ENCODE measurements around the gene SLC26A11. TPM values are rescaled to one million over a fixed set of nuclear protein-coding genes. Genes with fewer than 3 reads are reported as not detected.

The SLC26A11 gene
- total RNA-seq, 2 experiments from 2014 or later = 46.5 to 50.9 TPM

- TF ChIP-seq, protein P1, sequence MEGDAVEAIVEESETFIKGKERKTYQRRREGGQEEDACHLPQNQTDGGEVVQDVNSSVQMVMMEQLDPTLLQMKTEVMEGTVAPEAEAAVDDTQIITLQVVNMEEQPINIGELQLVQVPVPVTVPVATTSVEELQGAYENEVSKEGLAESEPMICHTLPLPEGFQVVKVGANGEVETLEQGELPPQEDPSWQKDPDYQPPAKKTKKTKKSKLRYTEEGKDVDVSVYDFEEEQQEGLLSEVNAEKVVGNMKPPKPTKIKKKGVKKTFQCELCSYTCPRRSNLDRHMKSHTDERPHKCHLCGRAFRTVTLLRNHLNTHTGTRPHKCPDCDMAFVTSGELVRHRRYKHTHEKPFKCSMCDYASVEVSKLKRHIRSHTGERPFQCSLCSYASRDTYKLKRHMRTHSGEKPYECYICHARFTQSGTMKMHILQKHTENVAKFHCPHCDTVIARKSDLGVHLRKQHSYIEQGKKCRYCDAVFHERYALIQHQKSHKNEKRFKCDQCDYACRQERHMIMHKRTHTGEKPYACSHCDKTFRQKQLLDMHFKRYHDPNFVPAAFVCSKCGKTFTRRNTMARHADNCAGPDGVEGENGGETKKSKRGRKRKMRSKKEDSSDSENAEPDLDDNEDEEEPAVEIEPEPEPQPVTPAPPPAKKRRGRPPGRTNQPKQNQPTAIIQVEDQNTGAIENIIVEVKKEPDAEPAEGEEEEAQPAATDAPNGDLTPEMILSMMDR (IDR thresholded peaks at IDR 0.05) = no peak
- ATAC-seq (ENCODE audit: poor library complexity) (no peak), DNase-seq (no peak)
- CTCF ChIA-PET = no interaction called here
- intact Hi-C loops (cut with DNase I, micrococcal nuclease) = no loop called here
- no peaks in the 10 kb centered on the region for H3K4me1 Mint-ChIP-seq (ENCODE audit: low read depth)
- H3K27ac Mint-ChIP-seq = no peak overlapping the region
- Histone ChIP-seq H3K27me3 (ENCODE audit: control insufficient read depth in 1 of 2, insufficient read depth in 2 of 2, low read length in 2 of 2) (no peaks in the 10 kb centered on the region), H3K4me3 (ENCODE audit: low read length) (no peak overlapping the region), H3K4me1 (ENCODE audit: insufficient read depth, low read length) (no peaks in the 10 kb centered on the region), H3K27ac (ENCODE audit: low read depth in 1 of 2, low read length in 2 of 2) (no peak overlapping the region), H3K36me3 (ENCODE audit: insufficient read depth, low read length) (no peaks in the 10 kb centered on the region), H3K9me3 (ENCODE audit: control insufficient read depth in 1 of 2, insufficient read depth in 1 of 2, low read length in 2 of 2) (no peaks in the 10 kb centered on the region)
- no peak overlapping the region for H3K4me3 Mint-ChIP-seq
- H3K9me3 Mint-ChIP-seq = no peaks in the 10 kb centered on the region
- no peaks in the 10 kb centered on the region for H3K36me3 Mint-ChIP-seq (ENCODE audit: low read depth)
- POLR2A ChIA-PET = no interaction called here
- H3K27me3 Mint-ChIP-seq = no peaks in the 10 kb centered on the region
Measured at GRCh38 chr17:80182845-80183223, 37.4 kb upstream of the SLC26A11 start.

GRCh38 chr17:80183581-80184422, 36.4 kb upstream of the SLC26A11 start:
- no peaks in the 10 kb centered on the region for H3K9me3 Mint-ChIP-seq
- POLR2A ChIA-PET = no interaction called here
- H3K4me3 ChIP-seq (ENCODE audit: low read length) = no peak overlapping the region

GRCh38 chr17:80184423-80184714, 35.9 kb upstream of the SLC26A11 start:
- no peaks in the 10 kb centered on the region for H3K4me1 Mint-ChIP-seq (ENCODE audit: low read depth)
- H3K27me3 ChIP-seq (ENCODE audit: control insufficient read depth in 1 of 2, insufficient read depth in 2 of 2, low read length in 2 of 2) = no peaks in the 10 kb centered on the region
- intact Hi-C loops (cut with DNase I, micrococcal nuclease) = no loop called here
- H3K36me3 ChIP-seq (ENCODE audit: insufficient read depth, low read length) = no peaks in the 10 kb centered on the region
- H3K9me3 ChIP-seq (ENCODE audit: control insufficient read depth in 1 of 2, insufficient read depth in 1 of 2, low read length in 2 of 2) = no peaks in the 10 kb centered on the region
- ATAC-seq (ENCODE audit: poor library complexity) = no peak
- H3K4me3 Mint-ChIP-seq = no peak overlapping the region
- no peaks in the 10 kb centered on the region for H3K9me3 Mint-ChIP-seq
- TF ChIP-seq, protein P1 (IDR thresholded peaks at IDR 0.05) = no peak
- no peak overlapping the region for H3K27ac Mint-ChIP-seq
- ChIA-PET CTCF (no interaction called here), POLR2A (no interaction called here)
- no peak overlapping the region for H3K4me3 ChIP-seq (ENCODE audit: low read length)
- H3K36me3 Mint-ChIP-seq (ENCODE audit: low read depth) = no peaks in the 10 kb centered on the region
- no peaks in the 10 kb centered on the region for H3K4me1 ChIP-seq (ENCODE audit: insufficient read depth, low read length)
- H3K27ac ChIP-seq (ENCODE audit: low read depth in 1 of 2, low read length in 2 of 2) = no peak overlapping the region
- no peaks in the 10 kb centered on the region for H3K27me3 Mint-ChIP-seq
- no peak for DNase-seq

More at GRCh38 chr17:80183581-80184422, 36.4 kb upstream of the SLC26A11 start:
- intact Hi-C loops (cut with DNase I, micrococcal nuclease) = no loop called here
- H3K9me3 ChIP-seq (ENCODE audit: control insufficient read depth in 1 of 2, insufficient read depth in 1 of 2, low read length in 2 of 2) = no peaks in the 10 kb centered on the region
- Mint-ChIP-seq H3K27ac (no peak overlapping the region), H3K36me3 (ENCODE audit: low read depth) (no peaks in the 10 kb centered on the region), H3K4me3 (no peak overlapping the region), H3K4me1 (ENCODE audit: low read depth) (no peaks in the 10 kb centered on the region), H3K27me3 (no peaks in the 10 kb centered on the region)
- CTCF ChIA-PET = no interaction called here
- no peaks in the 10 kb centered on the region for H3K36me3 ChIP-seq (ENCODE audit: insufficient read depth, low read length)
- no peak for DNase-seq
- TF ChIP-seq, protein P1 (IDR thresholded peaks at IDR 0.05) = no peak
- H3K27me3 ChIP-seq (ENCODE audit: control insufficient read depth in 1 of 2, insufficient read depth in 2 of 2, low read length in 2 of 2) = no peaks in the 10 kb centered on the region
- no peak overlapping the region for H3K27ac ChIP-seq (ENCODE audit: low read depth in 1 of 2, low read length in 2 of 2)
- no peaks in the 10 kb centered on the region for H3K4me1 ChIP-seq (ENCODE audit: insufficient read depth, low read length)
- ATAC-seq (ENCODE audit: poor library complexity) = no peak

Data from CD4-positive, alpha-beta T cell (primary cell).